Caco-2 (cell line): ENCODE results near the gene SLC6A17. TPM values are rescaled to one million over a fixed set of nuclear protein-coding genes. Genes with fewer than 3 reads are reported as not detected.

ENCODE experiments used
- BruUV-seq: library from RNA; stranded (reverse); fragments of 400-500 nt; replicated peaks from 2 replicates; lab custom pipeline; 2021; lab: Mats Ljungman, UMichigan
- CTCF ChIA-PET: fragments of 300-600 bp; sonication (Branson Sonifier 250); formaldehyde crosslinking; loops from one replicate; lab custom pipeline; 2022; ENCODE audit warnings: antibody characterized with exemption; lab: Charles Lee
- POLR2A ChIA-PET: fragments of 300-600 bp; sonication (Branson Sonifier 250); formaldehyde crosslinking; loops from one replicate; lab custom pipeline; 2022; ENCODE audit warnings: antibody characterized with exemption; lab: Charles Lee
- DNase-seq, 2 experiments: peaks; one replicate each; pipeline versions ENCODE4 v3.0.0 to v3.0.0-alpha.2; 2020 to 2022
- H3K27me3 ChIP-seq: replicated peaks from 2 replicates; pipeline ENCODE4 v1.6.0; 2011; ENCODE audit warnings: low read length; ENCODE audit not compliant: control insufficient read depth, insufficient read depth
- H3K36me3 ChIP-seq: 2 replicates; pipeline ENCODE4 v1.5.1; 2011; ENCODE audit warnings: low read length; ENCODE audit not compliant: control insufficient read depth, insufficient read depth
- H3K4me1 ChIP-seq: fragments of 250-450 bp; sonication (Bioruptor Pico); 2 replicates; pipeline ENCODE4 v1.5.1; 2020; ENCODE audit warnings: mild to moderate bottlenecking
- H3K4me3 ChIP-seq: 2 replicates; pipeline ENCODE4 v1.5.1; 2011; ENCODE audit warnings: low read depth, mild to moderate bottlenecking, control low read depth, low read length
- H3K9me3 ChIP-seq: fragments of 250-450 bp; sonication (Bioruptor Pico); 2 replicates; pipeline ENCODE4 v1.5.1; 2020; ENCODE audit warnings: mild to moderate bottlenecking, moderate library complexity
- H3K27ac Mint-ChIP-seq: one replicate; pipeline ENCODE4 v1.8.0; 2022; ENCODE audit warnings: mixed read lengths; ENCODE audit not compliant: unreplicated experiment
- H3K27me3 Mint-ChIP-seq: one replicate; pipeline ENCODE4 v1.8.0; 2022; ENCODE audit warnings: mixed read lengths; ENCODE audit not compliant: insufficient read depth, unreplicated experiment
- H3K36me3 Mint-ChIP-seq: one replicate; pipeline ENCODE4 v1.8.0; 2022; ENCODE audit warnings: mild to moderate bottlenecking, mixed read lengths; ENCODE audit not compliant: insufficient read depth, unreplicated experiment
- H3K4me1 Mint-ChIP-seq: one replicate; pipeline ENCODE4 v1.8.0; 2022; ENCODE audit warnings: low read depth, mixed read lengths; ENCODE audit not compliant: unreplicated experiment
- H3K4me3 Mint-ChIP-seq: one replicate; pipeline ENCODE4 v1.8.0; 2022; ENCODE audit warnings: mild to moderate bottlenecking, moderate library complexity, mixed read lengths; ENCODE audit not compliant: unreplicated experiment
- H3K9me3 Mint-ChIP-seq: one replicate; pipeline ENCODE4 v1.8.0; 2022; ENCODE audit warnings: mixed read lengths; ENCODE audit not compliant: unreplicated experiment
- intact Hi-C: fragments of 100-400 bp; cut with micrococcal nuclease; formaldehyde crosslinking; loops from one replicate; pipeline ENCODE4 v1.10.0; 2022; ENCODE audit not compliant: unreplicated experiment
- total RNA-seq: library from RNA; stranded (reverse); gene quantifications from 2 replicates; pipeline ENCODE4 v1.2.3, GENCODE V29; 2022
- TF ChIP-seq, protein P1 (sequence below), 2 experiments: fragments of 200-600 bp in 1 of 2; IDR thresholded peaks; 1 replicate in 1 of 2; 2 replicates in 1 of 2; pipeline versions ENCODE4 v1.5.1 to v1.8.0; 2011 to 2022; ENCODE audit warnings: antibody characterized with exemption in 1 of 2, control low read depth in 1 of 2, inconsistent platforms in 1 of 2, low read depth in 1 of 2, low read length in 1 of 2, mild to moderate bottlenecking in 1 of 2, moderate library complexity in 1 of 2; ENCODE audit not compliant: insufficient read depth in 1 of 2, severe bottlenecking in 1 of 2, unreplicated experiment in 1 of 2

The SLC6A17 gene
- total RNA-seq, 1 experiment from 2014 or later: not detected

DNA sequence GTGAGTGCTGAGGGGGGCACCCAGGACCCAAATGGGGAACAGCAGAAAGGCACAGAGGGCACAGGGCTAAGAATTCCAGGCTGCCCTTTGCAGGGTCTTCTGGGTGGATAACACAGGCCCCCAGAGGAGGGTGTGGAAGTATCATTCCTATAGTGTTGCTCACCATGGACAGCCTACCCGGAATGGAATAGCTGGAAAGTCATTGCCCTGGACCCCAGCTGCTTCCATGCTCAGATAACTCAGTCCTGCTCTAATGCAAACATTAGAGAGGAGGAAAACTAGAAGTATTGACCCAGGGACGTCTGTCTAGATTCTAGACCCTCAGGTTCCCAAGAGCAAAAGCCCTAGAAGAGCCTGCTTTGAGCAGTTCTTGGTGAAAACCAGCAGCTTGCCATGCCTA, 24.7 kb downstream of the SLC6A17 start:
- H3K27me3 Mint-ChIP-seq: peaks cover 9% of the 10 kb centered on the region
- no peaks in the 10 kb centered on the region for H3K4me1 ChIP-seq
- intact Hi-C loops: no loop called here
- no peaks in the 10 kb centered on the region for H3K9me3 ChIP-seq
- H3K36me3 ChIP-seq: no peaks in the 10 kb centered on the region
- no peaks in the 10 kb centered on the region for H3K27me3 ChIP-seq
- no peak overlapping the region for H3K27ac Mint-ChIP-seq
- ChIA-PET CTCF (no interaction called here), POLR2A (no interaction called here)
- BruUV-seq: no TSS peak
- no peak overlapping the region for H3K4me3 ChIP-seq
- H3K9me3 Mint-ChIP-seq: no peaks in the 10 kb centered on the region
- TF ChIP-seq, protein P1, sequence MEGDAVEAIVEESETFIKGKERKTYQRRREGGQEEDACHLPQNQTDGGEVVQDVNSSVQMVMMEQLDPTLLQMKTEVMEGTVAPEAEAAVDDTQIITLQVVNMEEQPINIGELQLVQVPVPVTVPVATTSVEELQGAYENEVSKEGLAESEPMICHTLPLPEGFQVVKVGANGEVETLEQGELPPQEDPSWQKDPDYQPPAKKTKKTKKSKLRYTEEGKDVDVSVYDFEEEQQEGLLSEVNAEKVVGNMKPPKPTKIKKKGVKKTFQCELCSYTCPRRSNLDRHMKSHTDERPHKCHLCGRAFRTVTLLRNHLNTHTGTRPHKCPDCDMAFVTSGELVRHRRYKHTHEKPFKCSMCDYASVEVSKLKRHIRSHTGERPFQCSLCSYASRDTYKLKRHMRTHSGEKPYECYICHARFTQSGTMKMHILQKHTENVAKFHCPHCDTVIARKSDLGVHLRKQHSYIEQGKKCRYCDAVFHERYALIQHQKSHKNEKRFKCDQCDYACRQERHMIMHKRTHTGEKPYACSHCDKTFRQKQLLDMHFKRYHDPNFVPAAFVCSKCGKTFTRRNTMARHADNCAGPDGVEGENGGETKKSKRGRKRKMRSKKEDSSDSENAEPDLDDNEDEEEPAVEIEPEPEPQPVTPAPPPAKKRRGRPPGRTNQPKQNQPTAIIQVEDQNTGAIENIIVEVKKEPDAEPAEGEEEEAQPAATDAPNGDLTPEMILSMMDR (IDR thresholded peaks at IDR 0.05; ENCODE audit: insufficient read depth in 1 of 2, low read depth in 1 of 2, low read length in 1 of 2, severe bottlenecking in 1 of 2, unreplicated experiment in 1 of 2): no peak
- DNase-seq: no peak
- H3K36me3 Mint-ChIP-seq: no peaks in the 10 kb centered on the region
- H3K4me3 Mint-ChIP-seq: no peak overlapping the region
- H3K4me1 Mint-ChIP-seq: no peaks in the 10 kb centered on the region

DNA sequence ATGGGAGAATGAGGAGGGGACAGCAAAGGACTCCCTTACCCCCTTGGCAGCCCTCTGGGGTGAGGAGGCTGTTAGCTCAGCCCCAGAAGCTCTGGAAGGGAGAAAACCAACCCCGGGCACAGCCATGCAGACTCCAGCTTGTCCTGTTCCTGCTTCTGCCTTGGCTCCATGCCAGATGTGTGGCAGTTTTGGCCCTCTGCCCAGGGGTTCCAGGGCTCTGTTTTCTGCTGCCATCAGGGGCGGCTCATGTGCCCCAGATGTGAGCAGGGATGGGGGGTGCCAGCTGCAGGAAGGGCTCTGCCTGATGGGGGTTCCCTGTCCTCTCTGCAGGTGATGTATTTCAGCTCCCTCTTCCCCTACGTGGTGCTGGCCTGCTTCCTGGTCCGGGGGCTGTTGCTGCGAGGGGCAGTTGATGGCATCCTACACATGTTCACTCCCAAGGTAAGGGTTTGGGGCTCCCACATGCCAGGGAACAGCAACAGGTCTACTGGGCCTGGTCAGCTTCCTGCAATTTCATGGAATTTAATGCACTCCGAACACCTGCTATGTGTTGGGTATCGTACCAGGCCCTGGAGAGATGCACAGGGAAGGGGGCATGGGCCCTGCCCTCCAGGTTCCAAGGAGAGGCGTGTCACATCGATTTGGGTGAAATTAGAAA, 26.1 kb downstream of the SLC6A17 start:
- BruUV-seq: no TSS peak
- Histone ChIP-seq H3K4me1 (no peaks in the 10 kb centered on the region), H3K4me3 (no peak overlapping the region), H3K9me3 (no peaks in the 10 kb centered on the region), H3K36me3 (no peaks in the 10 kb centered on the region), H3K27me3 (no peaks in the 10 kb centered on the region)
- TF ChIP-seq, protein P1 (IDR thresholded peaks at IDR 0.05; ENCODE audit: insufficient read depth in 1 of 2, low read depth in 1 of 2, low read length in 1 of 2, severe bottlenecking in 1 of 2, unreplicated experiment in 1 of 2): no peak
- H3K27ac Mint-ChIP-seq: no peak overlapping the region
- POLR2A ChIA-PET: no interaction called here
- H3K36me3 Mint-ChIP-seq: no peaks in the 10 kb centered on the region
- CTCF ChIA-PET: no interaction called here
- intact Hi-C loops: no loop called here
- no peaks in the 10 kb centered on the region for H3K9me3 Mint-ChIP-seq
- no peaks in the 10 kb centered on the region for H3K4me1 Mint-ChIP-seq
- H3K27me3 Mint-ChIP-seq: peaks cover 8% of the 10 kb centered on the region
- no peak overlapping the region for H3K4me3 Mint-ChIP-seq
- no peak for DNase-seq

DNA sequence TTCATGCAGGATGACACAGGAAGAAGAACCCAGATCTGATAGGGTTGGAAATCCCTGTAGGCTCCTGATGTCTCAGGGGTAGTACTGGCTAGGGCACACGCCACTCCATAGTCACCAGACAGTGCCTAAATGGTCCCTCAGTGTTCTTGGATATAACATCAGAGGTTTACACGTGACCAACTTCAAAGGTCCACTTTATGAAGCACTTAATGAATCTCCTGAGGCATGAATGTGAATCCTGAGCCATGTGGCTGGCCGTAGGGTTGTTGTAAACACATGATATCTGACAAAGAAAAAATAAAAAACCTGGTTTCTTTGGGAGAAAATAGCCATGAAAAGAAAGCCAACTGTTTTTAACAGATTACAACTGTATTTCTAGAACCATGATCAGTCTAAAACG, 27.5 kb downstream of the SLC6A17 start:
- TF ChIP-seq, protein P1 (IDR thresholded peaks at IDR 0.05; ENCODE audit: insufficient read depth in 1 of 2, low read depth in 1 of 2, low read length in 1 of 2, severe bottlenecking in 1 of 2, unreplicated experiment in 1 of 2): no peak
- Histone ChIP-seq H3K36me3 (no peaks in the 10 kb centered on the region), H3K4me1 (no peaks in the 10 kb centered on the region), H3K27me3 (no peaks in the 10 kb centered on the region), H3K4me3 (no peak overlapping the region), H3K9me3 (no peaks in the 10 kb centered on the region)
- Mint-ChIP-seq H3K27ac (no peak overlapping the region), H3K36me3 (no peaks in the 10 kb centered on the region), H3K27me3 (peaks cover 3% of the 10 kb centered on the region), H3K9me3 (no peaks in the 10 kb centered on the region), H3K4me1 (no peaks in the 10 kb centered on the region), H3K4me3 (no peak overlapping the region)
- no peak for DNase-seq
- BruUV-seq: no TSS peak
- CTCF ChIA-PET: no interaction called here
- intact Hi-C loops: no loop called here
- POLR2A ChIA-PET: no interaction called here
